ENCODE results near the gene WFS1.
A peak's percentile ranks its signal among the peaks of the same experiment; 100 is the strongest.

Gene WFS1

DNA sequence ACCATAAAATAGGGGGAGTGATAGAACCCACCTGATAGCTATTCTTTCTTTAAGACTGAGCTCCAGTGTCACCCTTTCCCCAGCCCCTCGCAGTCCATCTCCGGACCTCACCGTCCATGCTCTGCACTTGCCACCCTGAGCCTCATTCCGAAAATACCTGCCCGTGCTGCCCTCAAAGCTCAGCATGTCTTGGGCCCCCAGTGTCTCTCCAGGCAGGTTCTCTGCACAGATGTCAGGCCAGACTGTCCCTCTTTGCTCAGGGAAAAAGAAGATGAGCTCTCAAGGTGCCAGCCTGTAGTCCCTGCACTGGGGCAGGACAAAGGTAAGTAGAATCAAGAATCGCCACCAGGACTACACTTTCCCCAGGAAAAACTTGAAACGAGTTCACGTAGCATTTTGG lies 9.8 kb upstream of the WFS1 start:
- no peak overlapping the region for H3K4me3 ChIP-seq (ENCODE audit: low read length)
- DNase-seq (ENCODE audit: low read depth), result no peak
- no peak for TF ChIP-seq CTCF (conservative IDR thresholded peaks at IDR 0.05; ENCODE audit: low read depth, low read length)

DNA sequence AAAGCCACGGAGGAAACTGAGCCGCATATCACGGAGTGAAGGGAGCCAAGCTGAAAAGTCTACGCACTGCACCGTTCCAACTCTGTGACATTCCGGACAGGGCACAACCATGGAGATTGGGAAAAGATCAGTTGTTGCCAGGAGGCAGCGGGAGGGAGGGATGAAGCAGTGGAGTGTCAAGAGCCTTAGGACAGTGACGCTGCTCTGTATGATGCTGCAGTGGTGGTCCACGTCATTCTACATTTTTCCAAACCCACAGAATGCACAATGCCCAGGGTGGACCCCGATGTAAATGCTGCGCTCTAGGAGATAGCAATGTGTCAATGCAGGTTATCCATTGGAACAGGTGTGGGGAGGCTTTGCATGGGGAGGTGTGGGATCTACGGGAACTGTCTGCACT lies 7.5 kb upstream of the WFS1 start:
- no peak overlapping the region for H3K4me3 ChIP-seq (ENCODE audit: low read length)
- TF ChIP-seq CTCF (conservative IDR thresholded peaks at IDR 0.05; ENCODE audit: low read depth, low read length), result no peak
- DNase-seq (ENCODE audit: low read depth), result no peak

GRCh38 chr4:6262847-6263487 lies 6.7 kb upstream of the WFS1 start:
- DNase-seq (ENCODE audit: low read depth), result no peak
- no peak overlapping the region for H3K4me3 ChIP-seq (ENCODE audit: low read length)
- TF ChIP-seq CTCF (conservative IDR thresholded peaks at IDR 0.05; ENCODE audit: low read depth, low read length), result no peak

GRCh38 chr4:6263526-6264224 lies 6.0 kb upstream of the WFS1 start:
- no peak overlapping the region for H3K4me3 ChIP-seq (ENCODE audit: low read length)
- no peak for DNase-seq (ENCODE audit: low read depth)
- TF ChIP-seq CTCF (conservative IDR thresholded peaks at IDR 0.05; ENCODE audit: low read depth, low read length), result no peak

DNA sequence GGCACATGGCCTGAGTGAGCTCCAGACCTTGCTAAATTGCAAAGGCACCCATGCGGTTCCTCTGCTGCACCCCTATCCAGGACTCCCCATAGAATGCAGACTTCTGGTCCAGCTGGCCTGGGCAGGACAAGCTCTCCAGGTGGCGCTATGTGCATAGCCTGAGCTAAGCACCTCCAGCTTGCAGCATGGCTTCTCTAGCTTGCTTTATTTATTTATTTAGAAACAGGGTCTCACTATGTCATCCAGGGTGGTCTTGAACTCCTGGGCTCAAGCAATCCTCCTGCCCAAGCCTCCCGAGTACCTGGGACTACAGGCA lies 5.5 kb upstream of the WFS1 start:
- H3K4me3 ChIP-seq (ENCODE audit: low read length), result no peak overlapping the region
- no peak for DNase-seq (ENCODE audit: low read depth)
- peak; percentile 83 for TF ChIP-seq CTCF (conservative IDR thresholded peaks at IDR 0.05; ENCODE audit: low read depth, low read length)

- TF ChIP-seq CTCF (conservative IDR thresholded peaks at IDR 0.05; ENCODE audit: low read depth, low read length), result no peak
- no peak for DNase-seq (ENCODE audit: low read depth)
- no peak overlapping the region for H3K4me3 ChIP-seq (ENCODE audit: low read length)
These were observed 4.1 kb upstream of the WFS1 start for GRCh38 chr4:6265546-6265945.

- no peak for TF ChIP-seq CTCF (conservative IDR thresholded peaks at IDR 0.05; ENCODE audit: low read depth, low read length)
- DNase-seq (ENCODE audit: low read depth), result no peak
- H3K4me3 ChIP-seq (ENCODE audit: low read length), result no peak overlapping the region
These were observed 2.1 kb upstream of the WFS1 start for GRCh38 chr4:6267573-6267972.

Measured in retinal pigment epithelial cell (primary cell).